Right atrium auricular region (tissue), 2 donors: ENCODE measurements around the gene MFSD2A. TPM values are rescaled to one million over a fixed set of nuclear protein-coding genes. Genes with fewer than 3 reads are reported as not detected.

Experiments used
- DNase-seq: peaks from one replicate; pipeline ENCODE4 v3.0.0-alpha.2; 2019; ENCODE audit warnings: low spot score
- H3K27ac ChIP-seq, 2 donors: fragments of 200-600 bp; sonication (generic); 1 replicate in 1 of 2; 2 replicates in 1 of 2; pipeline ENCODE4 v1.5.1; 2016 to 2019
- H3K27me3 ChIP-seq, 2 donors: fragments of 200-600 bp; sonication (generic); one replicate each; pipeline versions ENCODE4 v1.5.1 to v1.6.0; 2017 to 2019
- H3K36me3 ChIP-seq: fragments of 200-600 bp; sonication (generic); one replicate; pipeline ENCODE4 v1.5.1; 2016
- H3K4me1 ChIP-seq, 2 donors: fragments of 200-600 bp; sonication (generic); one replicate each; pipeline versions ENCODE4 v1.5.1 to v1.6.0; 2017 to 2019
- H3K4me3 ChIP-seq, 2 donors: fragments of 200-600 bp; sonication (generic); 1 replicate in 1 of 2; 2 replicates in 1 of 2; pipeline ENCODE4 v1.5.1; 2017 to 2019; ENCODE audit warnings: mild to moderate bottlenecking in 1 of 2, moderate library complexity in 1 of 2
- H3K9me3 ChIP-seq, 2 donors: fragments of 200-600 bp; sonication (generic); one replicate each; pipeline ENCODE4 v1.5.1; 2019
- total RNA-seq, 2 donors: library from RNA; depleted of rRNA; stranded (reverse); fragments of >200 nt; gene quantifications; one replicate each; pipeline ENCODE4 v1.1.0, GENCODE V29; 2016
- TF ChIP-seq, protein P1 (sequence below), 2 donors: fragments of 200-600 bp; sonication (generic); IDR thresholded peaks; one replicate each; pipeline ENCODE4 v1.5.1; 2019; ENCODE audit warnings: antibody characterized with exemption in 2 of 2

The MFSD2A gene
- total RNA-seq, 2 donors from 2014 or later: 2.6 to 5.1 TPM

DNA sequence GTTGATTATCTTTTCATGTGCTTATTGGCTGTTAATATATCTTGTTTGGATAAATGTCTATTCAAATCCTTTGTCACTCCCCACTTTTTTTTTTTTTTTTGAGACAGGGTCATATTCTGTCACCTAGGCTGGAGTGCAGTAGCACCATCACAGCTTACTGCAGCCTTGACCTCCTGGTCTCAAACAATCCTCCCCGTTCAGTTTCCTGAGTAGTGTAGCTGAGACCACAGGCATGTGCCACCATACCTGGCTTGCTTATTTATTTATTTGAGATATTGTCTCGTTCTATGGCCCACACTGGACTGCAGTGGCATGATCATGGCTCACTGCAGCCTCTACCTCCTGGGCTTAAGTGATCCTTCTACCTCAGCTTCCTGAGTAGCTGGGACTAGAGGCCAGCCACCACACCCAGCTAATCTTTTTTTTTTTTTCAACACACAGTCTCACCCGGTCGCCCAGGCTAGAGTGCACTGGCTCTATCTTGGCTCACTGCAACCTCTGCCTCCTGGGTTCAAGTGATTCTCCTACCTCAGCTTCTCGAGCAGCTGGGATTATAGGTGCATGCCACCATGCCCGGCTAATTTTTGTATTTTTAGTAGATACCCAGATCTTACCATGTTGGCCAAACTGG, 39.3 kb upstream of the MFSD2A start:
- no peak for DNase-seq
- Histone ChIP-seq H3K9me3 (no peaks in the 10 kb centered on the region), H3K4me1 (no peaks in the 10 kb centered on the region), H3K27me3 (no peaks in the 10 kb centered on the region), H3K36me3 (no peaks in the 10 kb centered on the region), H3K27ac (no peak overlapping the region), H3K4me3 (no peak overlapping the region)
- TF ChIP-seq, protein P1, sequence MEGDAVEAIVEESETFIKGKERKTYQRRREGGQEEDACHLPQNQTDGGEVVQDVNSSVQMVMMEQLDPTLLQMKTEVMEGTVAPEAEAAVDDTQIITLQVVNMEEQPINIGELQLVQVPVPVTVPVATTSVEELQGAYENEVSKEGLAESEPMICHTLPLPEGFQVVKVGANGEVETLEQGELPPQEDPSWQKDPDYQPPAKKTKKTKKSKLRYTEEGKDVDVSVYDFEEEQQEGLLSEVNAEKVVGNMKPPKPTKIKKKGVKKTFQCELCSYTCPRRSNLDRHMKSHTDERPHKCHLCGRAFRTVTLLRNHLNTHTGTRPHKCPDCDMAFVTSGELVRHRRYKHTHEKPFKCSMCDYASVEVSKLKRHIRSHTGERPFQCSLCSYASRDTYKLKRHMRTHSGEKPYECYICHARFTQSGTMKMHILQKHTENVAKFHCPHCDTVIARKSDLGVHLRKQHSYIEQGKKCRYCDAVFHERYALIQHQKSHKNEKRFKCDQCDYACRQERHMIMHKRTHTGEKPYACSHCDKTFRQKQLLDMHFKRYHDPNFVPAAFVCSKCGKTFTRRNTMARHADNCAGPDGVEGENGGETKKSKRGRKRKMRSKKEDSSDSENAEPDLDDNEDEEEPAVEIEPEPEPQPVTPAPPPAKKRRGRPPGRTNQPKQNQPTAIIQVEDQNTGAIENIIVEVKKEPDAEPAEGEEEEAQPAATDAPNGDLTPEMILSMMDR (IDR thresholded peaks at IDR 0.05): no peak

DNA sequence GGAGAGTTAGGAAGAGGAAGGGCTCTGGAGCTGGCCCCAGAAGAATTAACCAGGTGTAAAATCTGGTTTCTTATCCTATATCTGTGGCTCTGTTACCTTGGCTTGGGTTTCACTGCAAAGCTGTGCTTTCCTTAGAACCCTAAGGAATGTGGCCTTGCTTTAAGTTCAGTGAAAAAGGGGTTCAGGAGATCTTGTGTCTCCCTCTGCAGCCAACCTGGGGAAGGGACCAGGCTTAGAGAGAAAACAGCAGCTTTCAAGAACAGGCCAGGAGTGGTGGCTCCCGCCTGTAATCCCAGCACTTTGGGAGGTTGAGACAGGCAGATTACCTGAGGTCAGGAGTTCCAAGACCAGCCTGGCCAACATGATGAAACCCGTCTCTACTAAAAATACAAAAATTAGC, 37.1 kb upstream of the MFSD2A start:
- H3K9me3 ChIP-seq: no peaks in the 10 kb centered on the region

DNA sequence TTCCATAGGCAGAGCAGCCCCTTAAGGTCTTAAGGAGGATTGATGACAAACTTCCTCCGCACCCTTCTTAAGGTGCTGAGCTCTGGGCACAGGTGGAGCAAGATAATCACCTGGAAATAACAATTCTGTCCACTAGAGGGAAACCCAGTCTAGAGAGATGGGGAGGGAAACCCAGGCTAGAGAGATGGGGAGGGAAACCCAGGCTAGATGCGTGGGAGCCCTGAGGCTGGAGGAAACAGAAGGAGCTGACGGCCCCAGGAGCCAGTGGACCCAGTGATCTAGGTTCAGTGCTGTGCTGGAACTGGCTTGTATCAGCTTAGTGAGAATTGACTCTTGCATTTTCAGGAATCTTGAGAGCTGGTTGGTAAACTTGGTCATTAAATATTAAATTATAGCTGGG, 35.4 kb upstream of the MFSD2A start:
- Histone ChIP-seq H3K27me3 (no peaks in the 10 kb centered on the region), H3K36me3 (no peaks in the 10 kb centered on the region), H3K9me3 (no peaks in the 10 kb centered on the region), H3K27ac (no peak overlapping the region), H3K4me3 (no peak overlapping the region), H3K4me1 (no peaks in the 10 kb centered on the region)
- no peak for DNase-seq
- TF ChIP-seq, protein P1 (IDR thresholded peaks at IDR 0.05): peak in 1 of 2 donors; percentile 62

More for the DNA sequence above, 37.1 kb upstream of the MFSD2A start:
- no peak overlapping the region for H3K27ac ChIP-seq
- no peaks in the 10 kb centered on the region for H3K27me3 ChIP-seq
- no peak for DNase-seq
- no peaks in the 10 kb centered on the region for H3K36me3 ChIP-seq
- no peak overlapping the region for H3K4me3 ChIP-seq
- H3K4me1 ChIP-seq: no peaks in the 10 kb centered on the region
- TF ChIP-seq, protein P1 (IDR thresholded peaks at IDR 0.05): no peak

DNA sequence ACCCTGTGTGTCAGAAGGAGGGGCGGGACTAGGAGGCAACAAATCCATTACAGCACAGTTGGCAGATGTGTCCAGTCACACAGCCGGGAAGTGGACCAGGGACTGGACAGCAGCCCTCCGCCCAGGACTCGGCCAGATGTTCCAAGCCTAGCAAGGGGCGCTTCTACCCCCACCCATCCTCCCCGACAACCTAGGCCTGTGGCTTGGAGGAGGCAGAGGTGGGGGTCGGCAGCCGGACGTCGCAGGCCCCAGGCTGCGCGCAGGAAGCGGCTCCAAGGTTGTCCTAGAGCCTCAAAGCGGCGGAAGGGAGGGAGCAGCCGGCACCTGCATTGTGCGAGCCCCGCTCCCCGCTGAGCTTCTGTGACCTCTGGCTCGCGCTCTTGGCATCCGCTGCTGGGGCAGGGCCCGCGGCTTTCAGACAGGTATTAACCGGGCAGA, 32.7 kb upstream of the MFSD2A start:
- DNase-seq: no peak
- no peaks in the 10 kb centered on the region for H3K36me3 ChIP-seq
- peaks cover 0 to 8% of the 10 kb centered on the region in 2 donors for H3K4me1 ChIP-seq
- H3K27ac ChIP-seq: no peak overlapping the region
- TF ChIP-seq, protein P1 (IDR thresholded peaks at IDR 0.05): no peak
- no peaks in the 10 kb centered on the region for H3K27me3 ChIP-seq
- H3K9me3 ChIP-seq: no peaks in the 10 kb centered on the region
- H3K4me3 ChIP-seq: no peak overlapping the region

DNA sequence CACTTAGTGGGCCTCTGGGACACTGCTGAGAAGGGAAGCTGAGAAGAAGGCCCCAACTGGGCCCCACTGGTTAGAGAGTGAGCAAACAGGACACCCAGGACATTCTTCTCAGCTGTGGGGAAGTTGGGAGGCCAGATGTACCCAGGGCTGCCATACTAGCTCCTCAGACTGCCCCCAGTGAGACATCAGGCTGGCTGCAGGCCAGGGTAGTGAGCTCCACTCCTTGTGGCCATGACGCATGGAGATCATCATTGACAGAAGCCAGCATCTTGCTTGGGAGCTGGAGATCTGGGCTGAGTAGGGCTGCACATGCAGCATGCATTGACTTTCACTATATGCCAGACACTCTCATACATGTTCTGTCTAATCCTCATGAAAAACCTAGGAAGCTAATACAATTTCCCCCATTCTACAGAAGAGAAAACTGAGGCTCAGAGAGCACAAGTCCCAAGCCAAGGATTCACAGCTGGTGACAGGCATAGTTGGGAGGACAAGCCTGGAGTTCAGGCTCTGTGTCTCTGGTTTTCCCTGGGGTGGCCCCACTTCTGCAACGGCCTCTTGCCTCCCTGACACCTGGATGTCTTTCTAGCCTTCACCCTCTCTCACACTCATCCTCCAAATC, 29.1 kb upstream of the MFSD2A start:
- Histone ChIP-seq H3K27ac (no peak overlapping the region), H3K4me1 (peaks cover 0 to 12% of the 10 kb centered on the region in 2 donors), H3K9me3 (no peaks in the 10 kb centered on the region), H3K4me3 (no peak overlapping the region), H3K36me3 (no peaks in the 10 kb centered on the region), H3K27me3 (no peaks in the 10 kb centered on the region)
- TF ChIP-seq, protein P1 (IDR thresholded peaks at IDR 0.05): no peak
- DNase-seq: no peak
